ENCODE results near the gene SCARF2. TPM values are rescaled to one million over a fixed set of nuclear protein-coding genes. Genes with fewer than 3 reads are reported as not detected.

Gene SCARF2
- total and polyA plus RNA-seq, 2 of the 8 experiments (the other 6 are each of a cell fraction or from before 2014, with no cell fraction given) = 4.2 to 9.8 TPM

- TF ChIP-seq CTBP2 (IDR thresholded peaks at IDR 0.05; ENCODE audit: borderline replicate concordance, insufficient read depth, insufficient read length, low read length) (no peak), NRF1 (IDR thresholded peaks at IDR 0.05; ENCODE audit: low read depth, low read length) (no peak), JUN (IDR thresholded peaks at IDR 0.05; ENCODE audit: low read depth, low read length) (no peak)
Measured at GRCh38 chr22:20414059-20414440, 23.6 kb downstream of the SCARF2 start (continued).
